H1 (cell line): ENCODE data around the gene WDR76. TPM values are rescaled to one million over a fixed set of nuclear protein-coding genes. Genes with fewer than 3 reads are reported as not detected.

ENCODE experiments used
- CTCF ChIA-PET: fragments of 300-600 bp; sonication (Branson Sonifier 250); formaldehyde crosslinking; loops from one replicate; lab custom pipeline; 2021; ENCODE audit not compliant: partially characterized antibody; lab: Charles Lee
- POLR2A ChIA-PET: fragments of 300-600 bp; sonication (Branson Sonifier 250); formaldehyde crosslinking; loops from one replicate; lab custom pipeline; 2021; ENCODE audit warnings: inconsistent platforms; ENCODE audit not compliant: partially characterized antibody; lab: Charles Lee
- DNase-seq, 2 experiments: peaks; one replicate each; pipeline versions ENCODE4 v3.0.0 to v3.0.0-alpha.2; 2010 to 2022; ENCODE audit warnings: low spot score in 2 of 2, low read depth in 1 of 2, mixed read lengths in 1 of 2
- FAIRE-seq: peaks from 2 replicates; lab custom pipeline; 2011; peaks lifted over from hg19 to GRCh38; lab: Jason Lieb, UNC
- H2AFZ ChIP-seq: 2 replicates; pipeline ENCODE4 v1.8.1; 2012; ENCODE audit warnings: low read length, inconsistent platforms
- H2AK5ac ChIP-seq: 2 replicates; pipeline ENCODE4 v1.6.1; 2013; ENCODE audit warnings: low read depth, low read length
- H2BK120ac ChIP-seq: replicated peaks from 2 replicates; pipeline ENCODE3; 2013; ENCODE audit warnings: low read depth, low read length, inconsistent platforms
- H2BK12ac ChIP-seq: 2 replicates; pipeline ENCODE4 v1.6.1; 2013; ENCODE audit warnings: low read depth, low read length
- H2BK15ac ChIP-seq: 2 replicates; pipeline ENCODE4 v1.6.1; 2013; ENCODE audit warnings: low read length
- H2BK20ac ChIP-seq: 2 replicates; pipeline ENCODE4 v1.6.1; 2013; ENCODE audit warnings: low read length
- H2BK5ac ChIP-seq: 2 replicates; pipeline ENCODE4 v1.6.1; 2013; ENCODE audit warnings: low read depth, low read length
- H3K14ac ChIP-seq: 2 replicates; pipeline ENCODE4 v1.6.1; 2013; ENCODE audit warnings: inconsistent platforms; ENCODE audit not compliant: insufficient read length
- H3K18ac ChIP-seq: 2 replicates; pipeline ENCODE4 v1.6.1; 2013; ENCODE audit warnings: low read length; ENCODE audit errors: extremely low read depth
- H3K23ac ChIP-seq: 2 replicates; pipeline ENCODE4 v1.6.1; 2013; ENCODE audit warnings: inconsistent platforms; ENCODE audit not compliant: insufficient read length
- H3K23me2 ChIP-seq: 2 replicates; pipeline ENCODE4 v1.6.1; 2013; ENCODE audit warnings: low read depth, low read length
- H3K27ac ChIP-seq: 2 replicates; pipeline ENCODE4 v1.6.1; 2011; ENCODE audit warnings: low read depth, low read length, inconsistent platforms
- H3K27me3 ChIP-seq, 4 experiments: replicated peaks in 1 of 4; 1 replicate in 1 of 4; 2 replicates in 3 of 4; pipeline versions ENCODE4 v1.6.1 to v1.8.1; 2011 to 2013; ENCODE audit warnings: low read length in 3 of 4, mild to moderate bottlenecking in 3 of 4, inconsistent platforms in 2 of 4, mixed read lengths in 2 of 4, moderate library complexity in 1 of 4; ENCODE audit not compliant: control insufficient read depth in 3 of 4, insufficient read depth in 3 of 4; ENCODE audit errors: extremely low read depth in 1 of 4
- H3K36me3 ChIP-seq, 4 experiments: 2 replicates each; pipeline versions ENCODE4 v1.6.1 to v1.8.1; 2011 to 2013; ENCODE audit warnings: mild to moderate bottlenecking in 4 of 4, low read length in 3 of 4, moderate library complexity in 2 of 4, control low read depth in 1 of 4, inconsistent platforms in 1 of 4; ENCODE audit not compliant: insufficient read depth in 4 of 4, control insufficient read depth in 2 of 4
- H3K4ac ChIP-seq: replicated peaks from 2 replicates; pipeline ENCODE3; 2013; ENCODE audit warnings: low read length, low read depth, mixed read lengths, inconsistent platforms; ENCODE audit not compliant: insufficient read length
- H3K4me1 ChIP-seq, 4 experiments: replicated peaks in 1 of 4; 1 replicate in 1 of 4; 2 replicates in 3 of 4; pipeline versions ENCODE4 v1.6.1 to v1.8.1; 2011 to 2013; ENCODE audit warnings: low read length in 3 of 4, inconsistent platforms in 2 of 4, mixed read lengths in 1 of 4; ENCODE audit not compliant: insufficient read depth in 4 of 4, control insufficient read depth in 3 of 4
- H3K4me2 ChIP-seq, 2 experiments: 2 replicates each; pipeline versions ENCODE4 v1.6.1 to v1.8.1; 2011 to 2013; ENCODE audit warnings: low read depth in 2 of 2, low read length in 2 of 2, control low read depth in 1 of 2, inconsistent platforms in 1 of 2, mild to moderate bottlenecking in 1 of 2; ENCODE audit not compliant: insufficient read depth in 1 of 2
- H3K4me3 ChIP-seq, 4 experiments: fragments of 200-600, 300-600 bp in 1 of 4; sonication (generic), shearing (Covaris generic), sonication (Bioruptor Twin) in 1 of 4; 2 replicates each; pipeline versions ENCODE4 v1.5.1 to v1.8.1; 2011 to 2016; ENCODE audit warnings: low read length in 4 of 4, low read depth in 3 of 4, control low read depth in 2 of 4, inconsistent platforms in 2 of 4, mild to moderate bottlenecking in 2 of 4, mixed read lengths in 1 of 4, moderate library complexity in 1 of 4; ENCODE audit not compliant: insufficient read depth in 2 of 4; ENCODE audit errors: extremely low read depth in 1 of 4
- H3K56ac ChIP-seq: replicated peaks from 2 replicates; pipeline ENCODE3; 2013; ENCODE audit warnings: low read depth, mild to moderate bottlenecking, mixed read lengths, low read length, inconsistent platforms; ENCODE audit not compliant: insufficient read length
- H3K79me1 ChIP-seq: 2 replicates; pipeline ENCODE4 v1.6.1; 2013; ENCODE audit warnings: low read depth, low read length, control low read depth
- H3K79me2 ChIP-seq, 2 experiments: 2 replicates each; pipeline versions ENCODE4 v1.6.1 to v1.8.1; 2012 to 2013; ENCODE audit warnings: low read length in 2 of 2, mild to moderate bottlenecking in 2 of 2, inconsistent platforms in 1 of 2; ENCODE audit not compliant: insufficient read depth in 2 of 2, control insufficient read depth in 1 of 2
- H3K9ac ChIP-seq, 4 experiments: replicated peaks in 1 of 4; 1 replicate in 1 of 4; 2 replicates in 3 of 4; pipeline versions ENCODE4 v1.6.1 to v1.8.1; 2011 to 2013; ENCODE audit warnings: low read depth in 3 of 4, low read length in 3 of 4, control low read depth in 2 of 4, mild to moderate bottlenecking in 2 of 4, moderate library complexity in 2 of 4, inconsistent platforms in 1 of 4; ENCODE audit errors: extremely low read depth in 1 of 4
- H3K9me3 ChIP-seq, 2 experiments: 2 replicates each; pipeline versions ENCODE4 v1.6.1 to v1.8.1; 2012 to 2013; ENCODE audit warnings: mild to moderate bottlenecking in 2 of 2, moderate library complexity in 2 of 2, control low read depth in 1 of 2, inconsistent platforms in 1 of 2, low read depth in 1 of 2, low read length in 1 of 2, mixed read lengths in 1 of 2; ENCODE audit not compliant: insufficient read depth in 2 of 2
- H4K20me1 ChIP-seq, 2 experiments: replicated peaks in 1 of 2; 2 replicates each; pipeline versions ENCODE3 to v1.8.1; 2011 to 2013; ENCODE audit warnings: inconsistent platforms in 2 of 2, low read length in 2 of 2, mild to moderate bottlenecking in 1 of 2; ENCODE audit not compliant: insufficient read depth in 2 of 2, control insufficient read depth in 1 of 2
- H4K5ac ChIP-seq: 2 replicates; pipeline ENCODE4 v1.6.1; 2013; ENCODE audit warnings: low read length, low read depth, mixed read lengths, inconsistent platforms; ENCODE audit not compliant: insufficient read length
- H4K8ac ChIP-seq: 2 replicates; pipeline ENCODE4 v1.8.0; 2013; ENCODE audit warnings: mild to moderate bottlenecking, moderate library complexity, low read length, inconsistent platforms; ENCODE audit not compliant: insufficient read depth; ENCODE audit errors: extremely low read depth
- H4K91ac ChIP-seq: replicated peaks from 2 replicates; pipeline ENCODE3; 2013; ENCODE audit warnings: low read length, mixed read lengths, inconsistent platforms; ENCODE audit not compliant: insufficient read length
- HDAC2 ChIP-seq, 2 experiments: fragments of 300-600 bp in 1 of 2; sonication (generic) in 1 of 2; IDR thresholded peaks; 2 replicates each; pipeline ENCODE4 v1.6.1; 2011 to 2012; ENCODE audit warnings: low read depth in 2 of 2, low read length in 2 of 2, mild to moderate bottlenecking in 2 of 2, moderate library complexity in 2 of 2, borderline replicate concordance in 1 of 2, inconsistent platforms in 1 of 2
- KDM1A ChIP-seq: fragments of 200-600, 300-600 bp; sonication (generic); IDR thresholded peaks from 2 replicates; pipeline ENCODE4 v1.7.1; 2016; ENCODE audit warnings: mild to moderate bottlenecking, low read length, borderline replicate concordance
- KDM4A ChIP-seq: IDR thresholded peaks from one replicate; pipeline ENCODE4 v1.7.1; 2012; ENCODE audit warnings: low read depth, mild to moderate bottlenecking, moderate library complexity, low read length, inconsistent platforms; ENCODE audit not compliant: severe bottlenecking
- POLR2A ChIP-seq, 2 experiments: IDR thresholded peaks; 1 replicate in 1 of 2; 2 replicates in 1 of 2; pipeline ENCODE4 v1.6.1; 2011; ENCODE audit warnings: low read depth in 2 of 2, low read length in 2 of 2, mild to moderate bottlenecking in 2 of 2; ENCODE audit errors: control extremely low read depth in 1 of 2
- RAD21 ChIP-seq, 2 experiments: IDR thresholded peaks in 1 of 2; conservative IDR thresholded peaks in 1 of 2; 2 replicates each; pipeline ENCODE4 v1.6.1; 2011; ENCODE audit warnings: low read depth in 2 of 2, low read length in 2 of 2, improper control_type of control experiment in 1 of 2, inconsistent platforms in 1 of 2, mild to moderate bottlenecking in 1 of 2, moderate library complexity in 1 of 2
- RBBP5 ChIP-seq: IDR thresholded peaks from 2 replicates; pipeline ENCODE4 v1.7.1; 2012; ENCODE audit warnings: low read depth, mild to moderate bottlenecking, inconsistent platforms, low read length, moderate library complexity, borderline replicate concordance
- RFX5 ChIP-seq: IDR thresholded peaks from 2 replicates; pipeline ENCODE4 v1.6.1; 2011; ENCODE audit warnings: low read depth, low read length, improper control_type of control experiment, borderline replicate concordance
- RXRA ChIP-seq: IDR thresholded peaks from 2 replicates; pipeline ENCODE4 v1.6.1; 2011; ENCODE audit warnings: low read depth, mild to moderate bottlenecking, low read length, moderate library complexity; ENCODE audit not compliant: insufficient read depth
- TAF7 ChIP-seq: optimal IDR thresholded peaks from 2 replicates; pipeline ENCODE3; 2011; ENCODE audit warnings: low read depth, mild to moderate bottlenecking, inconsistent platforms, low read length, moderate library complexity, borderline replicate concordance
- TCF12 ChIP-seq: IDR thresholded peaks from 2 replicates; pipeline ENCODE4 v1.6.1; 2011; ENCODE audit warnings: low read depth, mild to moderate bottlenecking, low read length
- WGBS, 2 experiments: shearing (Covaris generic) in 1 of 2; methylation state at CpG; one replicate each; pipeline versions ENCODE4 v1.1.6 to v1.1.7; 2013 to 2015; ENCODE audit warnings: low lambda C conversion rate in 2 of 2, mixed read lengths in 2 of 2, inconsistent platforms in 1 of 2, low coverage in 1 of 2, missing lambda C conversion rate in 1 of 2; ENCODE audit not compliant: insufficient replicate concordance in 2 of 2, insufficient coverage in 1 of 2, insufficient read length in 1 of 2; ENCODE audit errors: extremely low coverage in 1 of 2, missing lambda C conversion rate in 1 of 2; 5-methylcytosine and 5-hydroxymethylcytosine counted together
- polyA plus RNA-seq, 7 experiments: library from polyadenylated mRNA; depleted of rRNA in 3 of 7; stranded (reverse) in 5 of 7; unstranded in 2 of 7; fragments of >200 nt in 5 of 7; fragments of 200-250 nt in 2 of 7; gene quantifications; 1 replicate in 5 of 7; 2 replicates in 1 of 7; 4 replicates in 1 of 7; pipeline versions ENCODE4 v1.2.1 to v1.2.3, GENCODE V29; 2011 to 2013; ENCODE audit warnings: missing spikeins in 2 of 7, mixed read lengths in 2 of 7
- total RNA-seq: library from RNA; stranded (reverse); fragmentation: NEBNext Ultra II Directional; extraction: Animal tissue kit (Norgen Biotek cat#: 25700); gene quantifications from 2 replicates; pipeline ENCODE4 v1.2.1, GENCODE V29; 2021

Gene WDR76
- total and polyA plus RNA-seq, 2 of the 8 experiments (the other 6 are each of a cell fraction or from before 2014, with no cell fraction given) = 4.1 to 18.9 TPM

DNA sequence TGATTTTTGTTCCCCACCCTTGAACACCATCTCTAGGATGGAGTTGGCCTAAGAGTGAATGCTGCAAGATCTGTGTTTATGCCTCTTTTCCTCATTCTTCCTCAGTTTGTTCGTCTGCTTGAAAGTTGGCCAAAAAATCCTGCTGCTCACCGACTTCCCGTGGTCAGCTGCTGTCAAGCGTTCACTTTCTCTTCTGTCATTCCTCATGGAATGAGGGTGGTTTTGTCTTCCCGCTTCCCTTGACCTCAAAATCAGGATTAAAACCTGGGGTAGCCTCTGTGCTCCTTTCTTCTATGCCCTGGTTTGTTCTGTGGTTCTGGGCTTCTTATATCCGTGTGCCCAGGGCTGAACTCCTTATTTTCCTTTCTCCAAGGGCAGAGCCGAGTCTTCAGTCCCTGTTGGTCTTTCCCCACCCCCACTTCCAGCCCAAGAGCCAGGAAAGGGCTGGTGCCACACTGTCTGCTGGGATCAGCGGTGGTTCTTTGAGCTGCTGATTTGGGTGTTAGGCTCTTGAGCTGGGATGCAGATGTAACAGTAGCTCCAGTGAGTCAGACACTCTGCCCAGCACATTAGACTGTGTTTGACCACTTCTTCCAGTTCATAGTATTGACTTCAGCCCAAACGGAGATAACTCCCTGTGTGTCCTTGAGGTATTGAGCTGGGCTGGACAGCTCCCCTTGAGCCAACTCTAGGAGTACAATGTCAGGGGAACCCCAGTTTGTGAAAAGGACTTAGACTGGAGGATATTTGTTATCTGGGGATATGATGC lies 32.3 kb upstream of the WDR76 start:
- H2BK5ac ChIP-seq = no peak overlapping the region; the same call in 1 of the 2 replicates
- H3K14ac ChIP-seq = no peak overlapping the region
- peaks cover 19% of the 10 kb centered on the region for H3K79me1 ChIP-seq
- H3K4me2 ChIP-seq = peak overlapping the region; percentile 30 to 98; a peak in 1 of 4 replicates
- no peak overlapping the region for H2AFZ ChIP-seq
- FAIRE-seq (no peak), DNase-seq (no peak)
- CTCF ChIA-PET = interaction anchor here (1.2 to 1.4 kb wide), 3 partner anchors 18 to 280 kb away, joined by 3 to 4 read pairs (median 3); partner anchors contain the start of gene ELL3
- no peak overlapping the region for H3K56ac ChIP-seq
- H3K23ac ChIP-seq = no peak overlapping the region
- peaks cover 19 to 28% (median 24%) of the 10 kb centered on the region in 4 experiments; a peak in 6 of 7 replicates for H3K4me1 ChIP-seq
- H2BK120ac ChIP-seq = no peak overlapping the region
- H3K4me3 ChIP-seq = peak overlapping the region in 1 of 4 experiments; percentile 31; a peak in 1 of 8 replicates
- H2BK20ac ChIP-seq = no peak overlapping the region
- no peak overlapping the region for H4K8ac ChIP-seq
- no peak overlapping the region for H2BK15ac ChIP-seq
- 0 out of 2 replicates have a peak overlapping the region, but pooled peaks have one; percentile 54 for H3K27ac ChIP-seq
- no peaks in the 10 kb centered on the region for H3K27me3 ChIP-seq
- no peaks in the 10 kb centered on the region for H3K9me3 ChIP-seq
- no peak overlapping the region for H4K91ac ChIP-seq
- no peak overlapping the region for H3K9ac ChIP-seq
- 0 out of 2 replicates have a peak overlapping the region, but pooled peaks have one; percentile 24 for H3K18ac ChIP-seq
- WGBS, 2 experiments = 94% methylated on average over 9 of the region's 9 CpGs; no CpG with 5 or more reads in 1 of the 2 experiments
- H2BK12ac ChIP-seq = no peak overlapping the region
- H3K23me2 ChIP-seq = peaks cover 4% of the 10 kb centered on the region
- peaks cover 4 to 17% of the 10 kb centered on the region in 2 experiments for H4K20me1 ChIP-seq
- H3K4ac ChIP-seq = no peak overlapping the region
- H3K79me2 ChIP-seq = peaks cover 0 to 26% of the 10 kb centered on the region in 2 experiments; a peak in 2 of 4 replicates
- H2AK5ac ChIP-seq = no peak overlapping the region
- POLR2A ChIA-PET = interaction anchor here (1.5 to 8.9 kb wide), 10 partner anchors 9 to 49 kb away, joined by 3 to 71 read pairs (median 8); partner anchors contain the start of genes ELL3, MFAP1 and PDIA3
- no peak overlapping the region for H4K5ac ChIP-seq
- H3K36me3 ChIP-seq = peaks cover 12 to 48% (median 22%) of the 10 kb centered on the region in 4 experiments
- TF ChIP-seq RAD21 (IDR thresholded peaks at IDR 0.05 in 1 of 2, conservative IDR thresholded peaks at IDR 0.05 in 1 of 2; ENCODE audit: low read depth in 2 of 2, low read length in 2 of 2) (no peak), RBBP5 (no peak), RFX5 (no peak), KDM1A (no peak), KDM4A (no peak), RXRA (no peak), TAF7 (peak; percentile 37), POLR2A (IDR thresholded peaks at IDR 0.05; ENCODE audit: control extremely low read depth in 1 of 2, low read depth in 2 of 2, low read length in 2 of 2) (peak in 1 of 2 experiments; percentile 24; a peak in 2 of 3 replicates), TCF12 (no peak), HDAC2 (IDR thresholded peaks at IDR 0.05; ENCODE audit: borderline replicate concordance in 1 of 2, low read depth in 2 of 2, low read length in 2 of 2) (no peak)
